Epidermal melanocyte (primary cell): ENCODE data around the gene BCL6B.
"Not testable (repeated sequence)": the region's sequence is repeated elsewhere in the genome, so short reads cannot be mapped to it uniquely, and the experiment has no call there.

Source experiments
- DNase-seq: peaks from one replicate; pipeline ENCODE4 v3.0.0; 2011; ENCODE audit warnings: low spot score; ENCODE audit not compliant: insufficient read length

Gene BCL6B

GRCh38 chr17:7027335-7027734, 4.5 kb downstream of the BCL6B start:
- DNase-seq, result no peak

- no peak for DNase-seq
Observed at GRCh38 chr17:7029096-7029495, 6.2 kb downstream of the BCL6B start.

- DNase-seq, result no peak
Observed at GRCh38 chr17:7029659-7030058, 6.8 kb downstream of the BCL6B start.

GRCh38 chr17:7034955-7035590, 12.2 kb downstream of the BCL6B start:
- DNase-seq, result no peak

- DNase-seq, result peak; percentile 99
Observed at GRCh38 chr17:7035591-7036368, 12.9 kb downstream of the BCL6B start, which contains the start of gene SLC16A13. TSS of gene SLC16A13 (plus strand) at chr17:7036015. CDS start at chr17:7036383, 368 bp downstream.

- no peak for DNase-seq
Observed at GRCh38 chr17:7038025-7038862, 15.4 kb downstream of the BCL6B start.

GRCh38 chr17:7039832-7040231, 17.0 kb downstream of the BCL6B start:
- no peak for DNase-seq

GRCh38 chr17:7041607-7042500, 19.0 kb downstream of the BCL6B start:
- no peak for DNase-seq

- no peak for DNase-seq
Observed at GRCh38 chr17:7042501-7043181, 19.8 kb downstream of the BCL6B start.

- DNase-seq, result no peak
Observed at GRCh38 chr17:7043182-7043496, 20.3 kb downstream of the BCL6B start.

- no peak for DNase-seq
Observed at GRCh38 chr17:7043497-7044198, 20.8 kb downstream of the BCL6B start, which contains the start of gene SLC16A11. TSS of gene SLC16A11 (minus strand) at chr17:7044092. CDS start at chr17:7043513, 579 bp downstream.

GRCh38 chr17:7045492-7046126, 22.8 kb downstream of the BCL6B start:
- peak; percentile 70 for DNase-seq

- no peak for DNase-seq
Observed at GRCh38 chr17:7046127-7046724, 23.4 kb downstream of the BCL6B start.

- not testable (repeated sequence) for DNase-seq
Observed at GRCh38 chr17:7046725-7047397, 24.0 kb downstream of the BCL6B start.

- DNase-seq, result no peak
Observed at GRCh38 chr17:7047566-7047965, 24.7 kb downstream of the BCL6B start.

GRCh38 chr17:7048968-7049367, 26.1 kb downstream of the BCL6B start:
- no peak for DNase-seq

GRCh38 chr17:7050583-7050982, 27.7 kb downstream of the BCL6B start:
- not testable (repeated sequence) for DNase-seq

GRCh38 chr17:7056386-7056785, 33.5 kb downstream of the BCL6B start:
- no peak for DNase-seq
